Thoracic aorta (tissue), 2 donors: ENCODE measurements around the gene TARS3. TPM values are rescaled to one million over a fixed set of nuclear protein-coding genes. Genes with fewer than 3 reads are reported as not detected.

Experiments
- ATAC-seq: fragments of 150-250 bp; one replicate; pipeline ENCODE4 v1.8.0; 2017; ENCODE audit warnings: low read depth; ENCODE audit not compliant: insufficient number of reproducible peaks, low FRiP score
- DNase-seq: peaks from one replicate; pipeline ENCODE4 v3.0.0-alpha.2; 2020; ENCODE audit warnings: low spot score
- H3K27ac ChIP-seq, 2 donors: fragments of 200-600 bp; sonication (generic); 1 replicate in 1 of 2; 2 replicates in 1 of 2; pipeline ENCODE4 v1.5.1; 2016; ENCODE audit warnings: mild to moderate bottlenecking in 2 of 2, moderate library complexity in 2 of 2
- H3K27me3 ChIP-seq: fragments of 200-600 bp; sonication (generic); replicated peaks from 2 replicates; pipeline ENCODE4 v1.6.0; 2016; ENCODE audit warnings: mild to moderate bottlenecking; ENCODE audit not compliant: insufficient read depth
- H3K36me3 ChIP-seq: fragments of 200-600 bp; sonication (generic); one replicate; pipeline ENCODE4 v1.5.1; 2016
- H3K4me1 ChIP-seq, 2 donors: fragments of 200-600 bp; sonication (generic); 1 replicate in 1 of 2; 2 replicates in 1 of 2; pipeline versions ENCODE4 v1.5.1 to v1.6.0; 2016; ENCODE audit warnings: low read depth in 2 of 2, mild to moderate bottlenecking in 1 of 2; ENCODE audit not compliant: control insufficient read depth in 1 of 2
- H3K4me3 ChIP-seq: fragments of 200-600 bp; sonication (generic); 2 replicates; pipeline ENCODE4 v1.5.1; 2016; ENCODE audit warnings: mild to moderate bottlenecking
- H3K9me3 ChIP-seq: fragments of 200-600 bp; sonication (generic); 2 replicates; pipeline ENCODE4 v1.5.1; 2016
- CTCF ChIP-seq: fragments of 200-600 bp; sonication (generic); IDR thresholded peaks from one replicate; pipeline ENCODE4 v1.5.1; 2019; ENCODE audit warnings: antibody characterized with exemption
- total RNA-seq, 2 donors: library from RNA; depleted of rRNA; stranded (reverse); fragments of >200 nt; gene quantifications; one replicate each; pipeline versions ENCODE4 v1.1.0 to v1.2.3, GENCODE V29; 2016

TARS3 gene
- total RNA-seq, 2 donors from 2014 or later = 20.5 to 21.3 TPM

DNA sequence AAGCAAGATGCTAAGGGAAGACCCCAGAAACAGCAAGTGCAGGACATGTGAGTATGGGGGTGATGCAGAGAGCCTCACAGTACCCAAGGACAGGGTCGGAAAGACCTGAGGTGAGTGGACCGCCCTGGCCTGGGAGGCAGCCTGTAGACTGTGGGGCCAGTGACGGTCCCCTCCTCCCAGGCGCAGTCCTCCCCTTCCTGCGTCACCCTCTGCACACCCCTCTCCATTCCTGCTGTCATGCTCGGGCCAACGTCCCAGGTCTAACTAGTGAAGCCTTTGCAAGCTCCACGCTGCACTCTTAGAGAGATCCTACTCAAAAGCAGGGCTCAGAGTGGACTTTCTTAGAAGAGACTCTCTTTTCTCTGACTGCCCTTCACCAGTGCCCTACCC is 113.7 kb downstream of the TARS3 start:
- no peak overlapping the region for H3K27ac ChIP-seq
- H3K27me3 ChIP-seq = no peaks in the 10 kb centered on the region
- TF ChIP-seq CTCF = no peak
- H3K36me3 ChIP-seq = no peaks in the 10 kb centered on the region
- peaks cover 13 to 31% of the 10 kb centered on the region in 2 donors for H3K4me1 ChIP-seq
- no peaks in the 10 kb centered on the region for H3K9me3 ChIP-seq
- ATAC-seq = no peak
- DNase-seq = no peak
- H3K4me3 ChIP-seq = no peak overlapping the region

DNA sequence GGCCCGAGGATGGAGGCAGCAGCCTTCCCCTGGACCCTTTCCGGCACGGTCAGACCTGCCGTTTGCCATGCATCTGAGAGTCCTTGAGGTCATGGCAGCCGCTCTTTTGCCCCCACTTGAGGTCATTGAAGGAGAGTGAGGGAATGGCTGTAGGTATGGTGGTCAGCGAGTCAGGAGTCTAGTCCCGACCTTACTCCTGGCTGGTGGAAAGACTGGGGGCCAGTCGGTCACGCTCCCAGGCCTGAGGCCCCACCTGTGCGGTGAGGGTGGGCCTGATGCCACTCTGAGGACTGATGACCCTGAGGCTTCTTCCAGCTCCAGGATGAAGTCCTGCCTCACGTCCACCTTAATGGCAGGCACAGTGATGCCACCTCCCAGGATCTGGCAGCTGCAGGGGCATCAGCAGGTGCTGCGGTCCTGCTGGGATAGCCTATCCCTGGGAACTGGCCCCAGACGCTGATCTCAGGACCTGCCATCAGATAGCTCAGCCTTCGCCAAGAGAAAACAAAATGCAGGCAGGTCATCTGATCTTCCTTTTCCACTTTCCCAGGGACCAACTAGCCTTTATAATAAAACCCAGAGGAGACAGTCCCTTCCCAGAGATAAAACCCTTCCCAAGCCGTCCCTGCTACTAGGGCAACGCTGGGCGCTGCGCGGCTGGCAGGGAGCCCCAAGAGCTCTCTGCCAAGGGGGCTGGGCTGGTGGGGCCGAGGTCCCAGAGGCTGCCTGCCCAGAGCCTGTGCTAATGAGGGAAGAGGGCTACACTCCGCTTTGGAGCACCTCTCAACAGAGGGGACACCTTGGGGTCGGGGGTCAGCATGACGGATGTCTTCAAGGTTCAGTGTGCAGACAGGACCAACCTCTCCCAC is 114.3 kb downstream of the TARS3 start:
- no peak for DNase-seq
- Histone ChIP-seq H3K27me3 (no peaks in the 10 kb centered on the region), H3K4me1 (peaks cover 9 to 25% of the 10 kb centered on the region in 2 donors), H3K27ac (no peak overlapping the region), H3K4me3 (no peak overlapping the region), H3K9me3 (no peaks in the 10 kb centered on the region), H3K36me3 (no peaks in the 10 kb centered on the region)
- TF ChIP-seq CTCF = no peak
- no peak for ATAC-seq

DNA sequence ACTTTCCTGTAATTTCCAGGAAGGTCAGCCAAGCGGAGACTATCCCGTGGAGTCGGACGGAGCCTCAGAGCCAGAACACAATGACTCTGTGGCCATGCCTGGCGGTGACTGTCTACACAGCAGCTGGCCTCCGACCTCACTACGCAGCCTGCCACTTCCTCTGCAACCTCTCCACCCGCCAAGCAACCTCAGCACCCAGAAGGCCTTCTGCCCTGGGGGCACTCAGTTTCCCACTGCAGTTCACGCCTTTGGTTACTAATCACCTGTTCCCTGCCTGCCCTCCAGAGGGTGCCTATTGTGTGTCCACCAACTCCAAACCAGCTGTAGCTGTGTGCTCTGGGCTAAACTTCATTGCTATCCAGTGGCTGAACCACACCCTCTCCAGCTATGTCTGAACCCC is 116.1 kb downstream of the TARS3 start:
- Histone ChIP-seq H3K9me3 (no peaks in the 10 kb centered on the region), H3K36me3 (no peaks in the 10 kb centered on the region), H3K4me1 (peaks cover 0 to 7% of the 10 kb centered on the region in 2 donors), H3K4me3 (no peak overlapping the region), H3K27ac (no peak overlapping the region), H3K27me3 (no peaks in the 10 kb centered on the region)
- TF ChIP-seq CTCF = no peak
- ATAC-seq = no peak
- DNase-seq = no peak

DNA sequence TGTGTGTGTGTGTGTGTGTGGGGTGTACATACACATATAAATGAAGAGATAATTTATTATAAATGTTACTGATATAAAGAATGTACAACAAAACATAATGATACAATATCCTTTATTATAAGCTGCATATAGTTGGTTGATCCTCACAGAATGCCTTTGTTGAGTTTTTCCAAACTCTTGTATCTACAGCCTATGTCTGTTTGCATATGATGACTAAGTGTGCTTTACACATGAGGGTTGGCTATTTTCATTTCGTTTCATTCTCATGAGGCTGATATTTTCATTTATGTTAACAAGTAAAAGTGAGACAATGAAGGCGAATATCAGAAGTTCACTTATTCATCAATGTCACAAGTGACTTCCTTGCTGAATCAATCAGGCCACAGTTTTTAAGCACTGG is 117.2 kb downstream of the TARS3 start:
- Histone ChIP-seq H3K27ac (no peak overlapping the region), H3K9me3 (no peaks in the 10 kb centered on the region), H3K4me3 (no peak overlapping the region), H3K27me3 (no peaks in the 10 kb centered on the region), H3K36me3 (no peaks in the 10 kb centered on the region), H3K4me1 (no peaks in the 10 kb centered on the region)
- ATAC-seq (no peak), DNase-seq (no peak)
- TF ChIP-seq CTCF = no peak

DNA sequence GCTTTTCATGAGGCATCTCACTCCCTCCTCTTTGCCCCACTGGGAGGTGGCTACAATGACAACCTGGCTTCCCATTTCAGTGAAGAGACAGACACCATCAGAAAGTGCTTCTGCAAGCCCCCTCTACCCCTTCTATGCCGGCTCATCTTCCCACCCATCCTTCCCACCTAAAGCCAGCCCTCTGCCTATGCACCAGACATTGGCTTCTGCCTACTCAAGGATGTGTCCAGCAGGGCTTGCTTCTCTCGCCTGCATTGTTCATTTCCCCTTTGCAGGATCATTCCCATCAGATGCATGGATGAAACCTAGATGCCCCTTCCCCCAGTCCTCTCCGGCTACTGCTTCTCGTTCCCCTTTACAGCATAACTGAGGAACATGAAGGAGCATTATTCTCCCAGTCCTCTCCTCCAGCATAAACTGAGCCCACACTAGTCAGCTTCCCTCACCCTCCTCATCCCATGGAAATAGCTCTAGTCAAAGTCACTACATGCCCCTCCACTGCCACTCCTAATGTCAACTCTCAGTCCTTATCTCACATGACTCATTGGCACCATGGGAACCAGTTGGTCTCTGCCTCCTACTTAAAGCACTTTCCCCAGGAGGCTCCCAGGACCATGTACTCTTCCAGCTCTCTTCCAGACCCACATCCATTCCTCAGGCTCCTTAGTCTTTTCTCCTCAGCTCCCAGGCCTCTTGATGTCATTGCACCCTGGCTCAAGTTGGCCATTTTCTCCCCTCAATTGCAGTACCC is 120.0 kb downstream of the TARS3 start:
- ATAC-seq (no peak), DNase-seq (no peak)
- Histone ChIP-seq H3K4me1 (no peaks in the 10 kb centered on the region), H3K9me3 (no peaks in the 10 kb centered on the region), H3K27ac (no peak overlapping the region), H3K27me3 (no peaks in the 10 kb centered on the region), H3K36me3 (no peaks in the 10 kb centered on the region), H3K4me3 (no peak overlapping the region)
- TF ChIP-seq CTCF = no peak
